ENCODE measurements around the gene PLXND1.
A peak's percentile ranks its signal among the peaks of the same experiment; 100 is the strongest.

Gene PLXND1

GRCh38 chr3:129629011-129629410 lies 22.5 kb upstream of the PLXND1 start:
- DNase-seq (ENCODE audit: low read depth in 4 of 4, low spot score in 1 of 4) = no peak

- no peak for DNase-seq (ENCODE audit: low read depth in 4 of 4, low spot score in 1 of 4)
Measured at GRCh38 chr3:129628169-129628522, 21.7 kb upstream of the PLXND1 start.

GRCh38 chr3:129627350-129628168 lies 21.1 kb upstream of the PLXND1 start:
- peak in 3 of 4 experiments; percentile 23 to 35 (median 33) for DNase-seq (ENCODE audit: low read depth in 4 of 4, low spot score in 1 of 4)

- DNase-seq (ENCODE audit: low read depth in 4 of 4, low spot score in 1 of 4) = peak in 3 of 4 experiments; percentile 55 to 77 (median 57)
Measured at GRCh38 chr3:129626744-129627349, 20.4 kb upstream of the PLXND1 start.

GRCh38 chr3:129625072-129625874 lies 18.8 kb upstream of the PLXND1 start:
- DNase-seq (ENCODE audit: low read depth in 4 of 4, low spot score in 1 of 4) = no peak

GRCh38 chr3:129624347-129625071 lies 18.0 kb upstream of the PLXND1 start:
- DNase-seq (ENCODE audit: low read depth in 4 of 4, low spot score in 1 of 4) = no peak

- DNase-seq (ENCODE audit: low read depth in 4 of 4, low spot score in 1 of 4) = no peak
Measured at GRCh38 chr3:129623447-129624118, 17.1 kb upstream of the PLXND1 start.

- no peak for DNase-seq (ENCODE audit: low read depth in 4 of 4, low spot score in 1 of 4)
Measured at GRCh38 chr3:129622933-129623332, 16.5 kb upstream of the PLXND1 start.

- no peak for DNase-seq (ENCODE audit: low read depth in 4 of 4, low spot score in 1 of 4)
Measured at GRCh38 chr3:129622226-129622874, 15.9 kb upstream of the PLXND1 start.

GRCh38 chr3:129621626-129622225 lies 15.2 kb upstream of the PLXND1 start:
- no peak for DNase-seq (ENCODE audit: low read depth in 4 of 4, low spot score in 1 of 4)

- DNase-seq (ENCODE audit: low read depth in 4 of 4, low spot score in 1 of 4) = no peak
Measured at GRCh38 chr3:129620828-129621559, 14.5 kb upstream of the PLXND1 start.

GRCh38 chr3:129619726-129620162 lies 13.3 kb upstream of the PLXND1 start:
- DNase-seq (ENCODE audit: low read depth in 4 of 4, low spot score in 1 of 4) = no peak

GRCh38 chr3:129618901-129619671 lies 12.6 kb upstream of the PLXND1 start:
- no peak for DNase-seq (ENCODE audit: low read depth in 4 of 4, low spot score in 1 of 4)

GRCh38 chr3:129618186-129618820 lies 11.8 kb upstream of the PLXND1 start:
- no peak for DNase-seq (ENCODE audit: low read depth in 4 of 4, low spot score in 1 of 4)

- DNase-seq (ENCODE audit: low read depth in 4 of 4, low spot score in 1 of 4) = no peak
Measured at GRCh38 chr3:129617381-129618185, 11.1 kb upstream of the PLXND1 start.

GRCh38 chr3:129616713-129617112 lies 10.2 kb upstream of the PLXND1 start:
- no peak for DNase-seq (ENCODE audit: low read depth in 4 of 4, low spot score in 1 of 4)

- DNase-seq (ENCODE audit: low read depth in 4 of 4, low spot score in 1 of 4) = no peak
Measured at GRCh38 chr3:129616291-129616690, 9.8 kb upstream of the PLXND1 start.
